Measurements from ENCODE around the gene EVC.
A peak's percentile ranks its signal among the peaks of the same experiment; 100 is the strongest.
"Not testable (repeated sequence)": the region's sequence is repeated elsewhere in the genome, so short reads cannot be mapped to it uniquely, and the experiment has no call there.

The EVC gene

DNA sequence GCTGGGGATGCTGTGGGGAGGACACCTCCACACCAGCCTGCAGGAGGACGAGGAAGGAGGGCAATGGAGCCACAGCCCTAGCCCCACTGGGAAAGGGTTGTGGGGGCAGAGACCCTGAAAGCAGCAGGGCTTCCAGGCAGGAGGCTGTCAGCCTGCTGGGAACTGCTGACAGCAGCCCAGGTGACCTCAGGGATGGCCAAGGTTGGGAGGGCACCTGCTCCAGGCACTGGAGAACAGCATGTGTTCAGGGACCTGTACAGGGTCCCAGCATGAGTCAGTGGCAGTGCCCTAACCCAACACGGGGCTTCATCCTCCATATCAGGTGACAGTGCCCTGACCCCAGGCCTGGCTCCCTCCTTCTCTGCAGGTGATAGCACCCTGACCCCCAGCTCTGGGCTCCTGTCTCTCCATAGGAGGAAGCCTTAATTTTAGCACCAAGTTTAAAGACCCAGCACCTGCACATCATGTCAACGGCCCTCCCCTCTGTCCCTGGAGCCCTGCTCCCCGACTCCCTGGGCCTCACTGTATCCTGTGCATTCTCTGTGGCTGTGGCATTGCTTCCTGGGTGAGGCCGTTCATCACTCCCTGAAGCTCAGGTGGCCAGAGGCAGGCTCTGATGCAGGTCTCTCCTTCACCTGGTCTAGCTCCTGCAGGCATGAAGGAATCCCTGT is 115.6 kb downstream of the EVC start:
- no peak for DNase-seq (ENCODE audit: low read depth, low spot score)
- TF ChIP-seq, protein P1, sequence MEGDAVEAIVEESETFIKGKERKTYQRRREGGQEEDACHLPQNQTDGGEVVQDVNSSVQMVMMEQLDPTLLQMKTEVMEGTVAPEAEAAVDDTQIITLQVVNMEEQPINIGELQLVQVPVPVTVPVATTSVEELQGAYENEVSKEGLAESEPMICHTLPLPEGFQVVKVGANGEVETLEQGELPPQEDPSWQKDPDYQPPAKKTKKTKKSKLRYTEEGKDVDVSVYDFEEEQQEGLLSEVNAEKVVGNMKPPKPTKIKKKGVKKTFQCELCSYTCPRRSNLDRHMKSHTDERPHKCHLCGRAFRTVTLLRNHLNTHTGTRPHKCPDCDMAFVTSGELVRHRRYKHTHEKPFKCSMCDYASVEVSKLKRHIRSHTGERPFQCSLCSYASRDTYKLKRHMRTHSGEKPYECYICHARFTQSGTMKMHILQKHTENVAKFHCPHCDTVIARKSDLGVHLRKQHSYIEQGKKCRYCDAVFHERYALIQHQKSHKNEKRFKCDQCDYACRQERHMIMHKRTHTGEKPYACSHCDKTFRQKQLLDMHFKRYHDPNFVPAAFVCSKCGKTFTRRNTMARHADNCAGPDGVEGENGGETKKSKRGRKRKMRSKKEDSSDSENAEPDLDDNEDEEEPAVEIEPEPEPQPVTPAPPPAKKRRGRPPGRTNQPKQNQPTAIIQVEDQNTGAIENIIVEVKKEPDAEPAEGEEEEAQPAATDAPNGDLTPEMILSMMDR (IDR thresholded peaks at IDR 0.05; ENCODE audit: low read depth, low read length), result no peak
- H3K4me3 ChIP-seq (ENCODE audit: low read depth, low read length), result no peak overlapping the region
- in situ Hi-C loops (cut with HindIII; ENCODE audit: low sequenced_read_pairs), result no loop called here

DNA sequence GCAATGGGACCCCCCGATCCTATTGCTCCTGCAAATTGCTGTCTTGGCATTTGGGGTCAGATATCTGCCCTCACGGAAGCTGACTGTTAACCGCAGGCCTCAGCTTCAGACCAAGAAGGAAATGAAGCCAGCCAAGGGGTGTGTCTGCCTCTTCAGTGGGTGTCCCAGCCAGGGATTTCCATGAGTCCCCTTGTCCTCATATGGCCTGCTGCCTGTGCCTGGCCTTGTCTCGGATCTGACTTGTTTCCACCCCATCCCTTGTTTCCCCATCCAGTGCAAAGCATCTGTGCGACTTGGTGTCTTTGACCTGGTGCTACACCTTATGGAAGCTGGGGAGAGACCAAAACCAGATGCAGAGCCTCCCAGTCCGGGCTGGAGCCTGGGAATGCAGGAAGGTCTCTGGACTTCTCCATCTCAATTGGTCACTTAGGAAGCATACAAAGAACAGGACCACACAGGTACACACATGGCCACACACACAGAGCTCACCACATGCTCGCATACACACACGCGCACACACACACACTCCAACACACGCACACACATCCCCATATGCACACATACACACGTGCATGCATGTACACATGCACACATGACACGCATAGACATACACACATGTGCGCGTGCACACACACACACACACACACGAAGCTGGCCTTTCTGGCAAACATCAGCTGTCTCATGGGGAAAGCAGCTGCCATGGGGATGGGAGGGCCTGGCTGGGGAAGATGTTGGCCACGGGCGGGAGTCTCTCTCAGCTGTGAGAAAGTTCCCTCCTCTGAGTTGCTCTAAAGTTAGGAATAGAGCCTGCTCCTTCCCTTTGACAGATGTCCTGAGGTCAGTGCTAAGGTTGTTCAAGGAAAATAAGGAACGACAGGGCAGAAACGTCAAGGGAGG is 116.4 kb downstream of the EVC start:
- in situ Hi-C loops (cut with HindIII; ENCODE audit: low sequenced_read_pairs), result no loop called here
- TF ChIP-seq, protein P1 (IDR thresholded peaks at IDR 0.05; ENCODE audit: low read depth, low read length), result no peak
- no peak overlapping the region for H3K4me3 ChIP-seq (ENCODE audit: low read depth, low read length)
- peak; percentile 5 for DNase-seq (ENCODE audit: low read depth, low spot score)

DNA sequence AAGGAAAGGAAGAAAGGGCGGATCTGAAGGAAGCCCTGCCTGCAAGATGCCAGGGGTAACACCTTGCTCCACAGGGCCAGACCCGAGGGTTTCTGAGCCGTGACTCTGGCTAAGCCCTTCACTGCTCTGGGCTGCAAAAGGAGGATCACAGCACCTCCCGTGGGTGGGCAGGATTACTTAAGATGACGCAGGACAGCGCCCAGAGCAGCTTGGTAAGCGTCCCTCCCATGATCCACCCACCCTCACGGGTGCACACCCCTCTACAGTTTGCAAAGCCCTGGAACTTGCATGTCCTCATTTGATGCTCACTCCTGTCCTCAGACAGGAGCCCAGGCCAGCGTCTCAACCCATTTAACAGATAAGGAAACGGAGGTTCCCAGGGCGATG is 117.0 kb downstream of the EVC start:
- in situ Hi-C loops (cut with HindIII; ENCODE audit: low sequenced_read_pairs), result no loop called here
- no peak overlapping the region for H3K4me3 ChIP-seq (ENCODE audit: low read depth, low read length)
- no peak for DNase-seq (ENCODE audit: low read depth, low spot score)
- TF ChIP-seq, protein P1 (IDR thresholded peaks at IDR 0.05; ENCODE audit: low read depth, low read length), result no peak

DNA sequence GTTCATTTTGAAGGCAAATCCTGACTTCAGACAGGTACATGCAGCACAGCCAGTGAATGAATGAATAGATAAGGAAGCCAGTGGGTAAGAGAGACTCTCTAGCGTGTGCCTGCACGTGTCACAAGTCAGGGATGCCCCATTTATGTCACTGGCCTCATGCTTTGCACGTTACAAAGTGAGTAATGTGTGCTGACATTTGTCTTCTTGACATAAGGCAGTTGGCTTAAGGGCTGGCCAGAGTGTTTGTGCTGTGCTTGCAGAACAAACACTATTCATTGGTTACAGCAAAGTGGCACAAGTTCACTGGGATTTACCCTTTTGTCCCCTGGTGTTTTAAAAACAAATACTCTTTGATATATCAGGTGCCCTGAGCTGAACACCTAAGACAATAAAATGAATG is 125.9 kb downstream of the EVC start:
- DNase-seq (ENCODE audit: low read depth, low spot score), result no peak
- no peak overlapping the region for H3K4me3 ChIP-seq (ENCODE audit: low read depth, low read length)
- TF ChIP-seq, protein P1 (IDR thresholded peaks at IDR 0.05; ENCODE audit: low read depth, low read length), result no peak
- in situ Hi-C loops (cut with HindIII; ENCODE audit: low sequenced_read_pairs), result no loop called here

DNA sequence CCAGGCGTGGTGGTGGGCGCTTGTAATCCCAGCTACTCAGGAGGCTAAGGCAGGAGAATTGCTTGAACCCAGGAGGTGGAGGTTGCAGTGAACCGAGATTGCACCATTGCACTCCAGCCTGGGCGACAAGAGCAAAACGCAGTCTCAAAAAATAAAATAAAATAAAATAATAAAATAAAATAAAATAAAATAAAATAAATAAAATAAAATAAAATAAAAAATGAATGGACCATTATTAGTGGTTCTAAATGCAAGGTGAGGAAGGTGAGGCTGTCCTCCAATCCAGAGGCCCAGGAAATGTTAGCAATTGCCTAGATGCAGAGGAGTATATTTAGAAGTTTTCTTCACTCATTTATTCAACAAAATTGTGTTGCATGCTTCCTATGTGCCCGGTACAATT is 126.5 kb downstream of the EVC start:
- DNase-seq (ENCODE audit: low read depth, low spot score); in situ Hi-C loops (cut with HindIII; ENCODE audit: low sequenced_read_pairs); H3K4me3 ChIP-seq (ENCODE audit: low read depth, low read length): not testable (repeated sequence)

DNA sequence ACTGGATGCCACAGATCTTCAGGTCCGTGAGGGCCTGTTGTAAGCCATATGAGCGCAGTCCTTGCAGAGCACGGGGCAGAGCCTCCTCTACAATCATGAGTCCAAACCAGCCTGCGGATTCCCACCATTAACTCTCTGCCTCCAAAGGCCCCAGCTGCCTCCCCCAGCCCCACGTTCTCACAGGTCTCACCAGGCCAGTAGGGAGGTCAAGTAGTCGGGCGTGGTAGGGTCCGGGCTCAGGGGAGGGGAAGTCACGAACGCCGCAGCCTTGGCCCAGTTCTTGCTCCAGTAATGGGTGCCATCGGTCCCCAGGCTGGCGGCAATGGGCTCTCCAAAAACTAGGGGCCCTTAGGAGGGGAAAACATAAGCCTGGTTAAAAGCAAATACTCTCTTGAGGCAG is 128.3 kb downstream of the EVC start:
- in situ Hi-C loops (cut with HindIII; ENCODE audit: low sequenced_read_pairs), result no loop called here
- TF ChIP-seq, protein P1 (IDR thresholded peaks at IDR 0.05; ENCODE audit: low read depth, low read length), result no peak
- no peak for DNase-seq (ENCODE audit: low read depth, low spot score)
- H3K4me3 ChIP-seq (ENCODE audit: low read depth, low read length), result no peak overlapping the region

All from astrocyte of the spinal cord (primary cell).